ENCODE data around the gene GRIK5.

Gene GRIK5

DNA sequence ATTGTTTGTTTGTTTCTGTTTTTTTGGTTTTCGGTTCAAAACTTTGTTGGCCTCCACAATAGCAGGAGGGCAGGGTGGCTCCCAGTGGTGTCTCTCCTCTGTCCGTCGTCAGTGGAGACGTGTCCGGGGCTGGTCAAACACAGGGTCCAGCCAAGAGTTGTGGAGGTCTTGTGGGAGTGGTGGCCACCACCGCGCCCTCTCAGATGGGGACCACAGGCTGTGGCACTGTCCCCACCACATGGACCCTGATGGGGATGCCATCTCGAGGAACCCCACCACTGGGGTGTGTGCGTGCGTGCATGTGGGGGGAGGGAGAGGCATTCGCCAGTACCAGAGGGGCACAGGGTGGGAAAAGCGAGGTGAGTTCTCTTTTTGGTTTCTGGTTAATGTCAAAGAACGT, 19.8 kb upstream of the GRIK5 start:
- no peak for DNase-seq
- Mint-ChIP-seq H3K4me1 (peaks cover 41% of the 10 kb centered on the region), H3K27me3 (peaks cover 6% of the 10 kb centered on the region), H3K36me3 (peaks cover 11% of the 10 kb centered on the region), H3K4me3 (no peak overlapping the region), H3K27ac (peak overlapping the region; percentile 11), H3K9me3 (no peaks in the 10 kb centered on the region)
- CTCF ChIA-PET: interaction anchor here (1.5 kb wide), 1 partner anchor 19 kb away, joined by 5 read pairs; no protein-coding TSS in a partner anchor

DNA sequence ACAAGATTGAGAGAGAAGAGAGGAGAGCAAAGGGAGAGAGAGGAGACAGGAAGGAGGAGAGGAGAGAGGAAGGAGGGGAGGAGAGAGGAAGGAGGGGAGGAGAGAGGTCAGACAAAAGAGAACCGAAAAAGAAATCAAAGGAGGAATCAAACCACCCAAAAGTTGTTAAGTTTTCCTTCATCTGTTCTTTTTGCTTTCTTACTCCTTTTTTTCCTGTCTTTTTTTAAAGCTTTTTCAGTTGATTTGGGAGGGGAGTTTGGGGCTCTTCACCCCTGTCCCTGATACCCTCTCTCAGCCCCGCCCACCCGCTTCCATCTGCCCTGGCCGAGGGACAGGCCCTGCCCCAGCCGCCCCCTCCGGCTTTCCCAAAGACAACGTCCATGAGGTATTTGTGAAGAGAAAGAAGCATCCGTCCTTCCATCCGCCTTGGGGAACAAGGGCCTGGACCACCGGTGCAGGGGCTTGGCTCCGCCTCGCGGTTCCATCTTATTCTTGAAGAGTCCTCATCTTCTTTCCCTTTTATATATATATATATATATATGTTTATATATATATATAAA, 19.3 kb upstream of the GRIK5 start:
- H3K36me3 Mint-ChIP-seq: peaks cover 10% of the 10 kb centered on the region
- H3K27me3 Mint-ChIP-seq: peaks cover 6% of the 10 kb centered on the region
- no peaks in the 10 kb centered on the region for H3K9me3 Mint-ChIP-seq
- CTCF ChIA-PET: no interaction called here
- H3K4me3 Mint-ChIP-seq: no peak overlapping the region
- H3K4me1 Mint-ChIP-seq: peaks cover 41% of the 10 kb centered on the region
- no peak overlapping the region for H3K27ac Mint-ChIP-seq
- no peak for DNase-seq

DNA sequence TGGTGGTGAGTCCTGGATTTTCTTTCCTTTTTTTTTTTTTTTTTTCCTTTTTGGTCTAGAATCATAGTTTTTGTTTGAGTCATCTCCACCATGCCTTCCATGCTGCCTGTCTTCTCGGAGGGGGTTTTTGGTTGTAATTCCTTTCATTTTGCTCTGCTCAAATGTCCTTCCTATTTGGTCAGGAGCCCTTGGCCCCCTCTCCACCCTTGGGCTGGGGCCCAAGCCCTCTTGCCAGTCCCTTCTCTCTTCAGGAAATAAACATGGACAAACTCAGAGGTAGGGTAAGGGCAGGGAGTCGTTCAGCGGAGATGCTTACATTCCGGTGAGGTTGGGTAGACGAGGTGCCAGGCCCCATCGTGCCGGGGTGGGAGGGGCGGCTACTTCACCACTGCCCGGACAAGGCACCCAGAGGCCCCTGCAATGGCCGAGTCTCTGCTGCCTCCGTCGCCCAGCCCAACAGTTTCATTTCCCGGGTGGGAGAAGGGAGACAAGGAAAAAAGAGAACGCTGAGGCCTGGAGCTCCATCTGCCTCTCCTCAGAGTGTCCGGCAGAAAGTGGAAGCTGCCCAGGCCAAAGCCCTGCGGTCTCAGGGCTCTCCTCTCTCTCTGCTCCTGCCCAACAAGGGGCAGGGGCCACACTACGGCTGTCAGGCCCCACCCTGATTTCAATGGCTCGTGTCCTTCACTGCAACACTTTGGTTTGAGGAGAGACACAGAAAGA, 18.6 kb upstream of the GRIK5 start:
- CTCF ChIA-PET: no interaction called here
- no peak for DNase-seq
- H3K4me1 Mint-ChIP-seq: peaks cover 41% of the 10 kb centered on the region
- no peak overlapping the region for H3K27ac Mint-ChIP-seq
- no peak overlapping the region for H3K4me3 Mint-ChIP-seq
- H3K36me3 Mint-ChIP-seq: peaks cover 10% of the 10 kb centered on the region
- no peaks in the 10 kb centered on the region for H3K9me3 Mint-ChIP-seq
- peaks cover 6% of the 10 kb centered on the region for H3K27me3 Mint-ChIP-seq

DNA sequence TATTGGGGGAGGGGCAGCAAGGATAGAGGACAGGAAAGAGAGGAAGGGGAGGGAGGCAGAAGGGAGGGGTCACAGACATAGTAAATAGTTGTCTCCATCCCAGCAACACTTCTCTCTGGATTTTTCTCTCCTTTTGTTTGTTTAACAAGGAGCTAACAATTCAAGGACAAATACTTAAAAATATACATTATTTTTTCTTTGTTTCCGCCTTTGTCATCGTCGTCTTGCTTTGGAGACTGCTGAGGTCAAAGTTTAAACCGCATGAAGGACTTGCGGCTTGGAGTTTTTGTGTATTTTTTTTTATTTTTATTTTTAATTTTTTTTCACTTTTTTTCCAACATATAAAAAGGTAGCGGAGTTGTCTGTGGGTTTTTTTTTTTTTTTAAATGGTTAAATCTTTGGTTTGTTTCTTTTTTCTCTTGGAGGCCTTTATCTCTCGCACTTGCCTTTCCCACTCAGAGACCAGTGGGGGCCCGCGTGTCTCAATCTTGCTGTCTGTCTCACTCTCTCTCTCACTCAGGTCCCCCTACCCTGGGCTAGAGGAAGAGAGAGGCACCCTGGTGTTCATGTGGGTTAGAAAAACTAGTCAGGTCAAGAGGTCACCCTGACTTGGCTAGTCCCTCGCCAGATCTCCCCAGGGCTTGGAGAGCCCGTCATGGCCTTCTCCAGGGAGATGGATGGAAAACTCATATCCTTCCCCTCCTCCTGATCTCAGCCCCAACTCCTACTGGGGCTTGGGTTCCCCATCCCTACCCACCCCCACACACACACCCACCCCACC, 17.0 kb upstream of the GRIK5 start:
- DNase-seq: no peak
- no peak overlapping the region for H3K4me3 Mint-ChIP-seq
- H3K36me3 Mint-ChIP-seq: peaks cover 7% of the 10 kb centered on the region
- CTCF ChIA-PET: no interaction called here
- H3K4me1 Mint-ChIP-seq: peaks cover 36% of the 10 kb centered on the region
- H3K9me3 Mint-ChIP-seq: no peaks in the 10 kb centered on the region
- no peak overlapping the region for H3K27ac Mint-ChIP-seq
- H3K27me3 Mint-ChIP-seq: peaks cover 6% of the 10 kb centered on the region

DNA sequence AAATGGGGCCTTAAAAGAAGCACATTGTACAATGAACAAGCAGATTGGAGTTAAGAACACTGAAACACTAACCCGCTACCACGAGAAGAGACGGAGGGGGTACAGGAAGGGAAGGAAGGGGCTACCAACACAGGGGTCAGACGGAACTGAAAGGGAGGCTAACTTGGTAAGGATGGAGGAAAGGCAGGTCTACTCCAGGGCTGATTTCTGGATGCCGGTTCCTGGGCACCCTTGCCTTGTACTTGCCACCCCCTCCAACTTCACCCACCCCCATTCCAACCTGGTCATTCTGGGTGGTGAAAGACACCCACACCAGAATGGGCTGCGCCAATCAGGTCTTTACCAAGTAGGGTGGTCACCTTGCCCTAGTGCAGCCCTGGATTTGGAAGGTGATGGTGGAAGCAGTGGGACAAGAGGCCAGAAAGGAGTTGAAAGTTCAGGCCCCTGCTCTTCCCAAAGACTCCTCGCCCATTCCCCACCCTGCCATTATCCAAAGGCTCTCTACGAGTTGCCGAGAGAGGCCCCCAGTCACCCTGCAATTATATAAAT, 16.3 kb upstream of the GRIK5 start:
- H3K27me3 Mint-ChIP-seq: peaks cover 6% of the 10 kb centered on the region
- H3K4me1 Mint-ChIP-seq: peaks cover 35% of the 10 kb centered on the region
- CTCF ChIA-PET: no interaction called here
- no peak overlapping the region for H3K27ac Mint-ChIP-seq
- H3K9me3 Mint-ChIP-seq: no peaks in the 10 kb centered on the region
- H3K4me3 Mint-ChIP-seq: no peak overlapping the region
- peaks cover 14% of the 10 kb centered on the region for H3K36me3 Mint-ChIP-seq
- DNase-seq: no peak

DNA sequence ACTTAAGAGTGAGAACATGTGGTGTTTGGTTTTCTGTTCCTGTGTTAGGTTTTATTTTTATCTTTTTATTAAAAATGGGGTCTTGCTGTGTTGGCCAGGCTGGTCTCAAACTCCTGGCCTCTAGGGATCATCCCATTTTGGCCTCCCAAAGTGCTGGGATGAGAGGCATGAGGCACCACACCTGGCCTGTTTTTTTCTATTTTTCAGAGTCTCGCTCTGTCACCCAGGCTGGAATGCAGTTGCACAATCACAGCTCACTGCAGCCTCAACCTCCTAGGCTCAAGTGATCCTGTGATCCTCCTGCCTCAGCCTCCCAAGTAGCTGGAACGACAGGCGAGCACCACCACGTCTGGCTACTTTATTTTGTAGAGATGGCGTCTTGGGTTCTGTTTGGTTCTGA, 13.5 kb upstream of the GRIK5 start:
- Mint-ChIP-seq H3K27me3 (no peaks in the 10 kb centered on the region), H3K27ac (no peak overlapping the region), H3K9me3 (no peaks in the 10 kb centered on the region), H3K36me3 (peaks cover 23% of the 10 kb centered on the region), H3K4me1 (peaks cover 8% of the 10 kb centered on the region), H3K4me3 (no peak overlapping the region)
- DNase-seq: no peak
- CTCF ChIA-PET: interaction anchor here (0.7 kb wide), 1 partner anchor 19 kb away, joined by 3 read pairs; no protein-coding TSS in a partner anchor

DNA sequence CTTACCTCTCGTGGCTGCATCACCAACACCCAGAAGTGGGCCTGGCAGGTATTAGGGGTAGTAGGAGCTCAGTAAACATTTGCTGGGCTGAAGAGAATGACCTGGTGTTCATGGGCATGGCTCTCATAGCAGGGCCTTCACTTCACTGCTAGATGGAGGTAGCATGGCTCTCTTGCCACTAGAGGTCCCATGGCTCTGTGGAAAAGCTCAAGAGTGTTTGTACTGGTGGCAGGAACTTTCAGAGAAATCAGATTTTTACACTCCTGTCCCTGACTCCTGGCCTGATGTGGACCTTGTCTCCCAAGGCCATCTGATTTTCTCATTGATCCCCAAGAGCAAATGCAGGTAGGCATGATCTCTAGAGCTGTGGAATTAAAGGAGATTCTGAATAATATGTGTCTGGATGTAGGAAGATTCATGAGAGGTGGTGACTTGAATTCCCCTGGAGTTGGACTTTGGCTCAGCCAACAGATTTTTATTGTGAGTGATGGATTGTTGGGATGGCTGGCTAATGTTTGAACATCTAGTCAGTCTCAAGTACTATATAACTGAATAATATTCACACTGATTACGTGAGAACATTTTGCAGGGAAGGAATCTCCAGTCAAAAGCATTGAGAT, 11.7 kb upstream of the GRIK5 start:
- CTCF ChIA-PET: interaction anchor here (0.7 kb wide), 1 partner anchor 10 kb away, joined by 3 read pairs; no protein-coding TSS in a partner anchor
- peaks cover 21% of the 10 kb centered on the region for H3K4me1 Mint-ChIP-seq
- H3K27ac Mint-ChIP-seq: peak overlapping the region; percentile 61
- peak; percentile 35 for DNase-seq
- H3K36me3 Mint-ChIP-seq: peaks cover 36% of the 10 kb centered on the region
- no peaks in the 10 kb centered on the region for H3K9me3 Mint-ChIP-seq
- no peak overlapping the region for H3K4me3 Mint-ChIP-seq
- H3K27me3 Mint-ChIP-seq: no peaks in the 10 kb centered on the region

DNA sequence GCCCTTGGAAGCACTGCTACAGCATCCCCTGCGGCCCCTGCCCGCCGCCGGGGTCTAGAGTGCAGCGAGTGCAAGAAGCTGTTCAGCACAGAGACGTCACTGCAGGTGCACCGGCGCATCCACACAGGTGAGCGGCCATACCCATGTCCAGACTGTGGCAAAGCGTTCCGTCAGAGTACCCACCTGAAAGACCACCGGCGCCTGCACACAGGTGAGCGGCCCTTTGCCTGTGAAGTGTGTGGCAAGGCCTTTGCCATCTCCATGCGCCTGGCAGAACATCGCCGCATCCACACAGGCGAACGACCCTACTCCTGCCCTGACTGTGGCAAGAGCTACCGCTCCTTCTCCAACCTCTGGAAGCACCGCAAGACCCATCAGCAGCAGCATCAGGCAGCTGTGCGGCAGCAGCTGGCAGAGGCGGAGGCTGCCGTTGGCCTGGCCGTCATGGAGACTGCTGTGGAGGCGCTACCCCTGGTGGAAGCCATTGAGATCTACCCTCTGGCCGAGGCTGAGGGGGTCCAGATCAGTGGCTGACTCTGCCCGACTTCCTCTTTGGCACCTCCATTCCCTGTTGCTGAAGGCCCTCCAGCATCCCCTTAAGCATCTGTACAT, 10.9 kb upstream of the GRIK5 start:
- peaks cover 38% of the 10 kb centered on the region for H3K36me3 Mint-ChIP-seq
- no peak overlapping the region for H3K27ac Mint-ChIP-seq

DNA sequence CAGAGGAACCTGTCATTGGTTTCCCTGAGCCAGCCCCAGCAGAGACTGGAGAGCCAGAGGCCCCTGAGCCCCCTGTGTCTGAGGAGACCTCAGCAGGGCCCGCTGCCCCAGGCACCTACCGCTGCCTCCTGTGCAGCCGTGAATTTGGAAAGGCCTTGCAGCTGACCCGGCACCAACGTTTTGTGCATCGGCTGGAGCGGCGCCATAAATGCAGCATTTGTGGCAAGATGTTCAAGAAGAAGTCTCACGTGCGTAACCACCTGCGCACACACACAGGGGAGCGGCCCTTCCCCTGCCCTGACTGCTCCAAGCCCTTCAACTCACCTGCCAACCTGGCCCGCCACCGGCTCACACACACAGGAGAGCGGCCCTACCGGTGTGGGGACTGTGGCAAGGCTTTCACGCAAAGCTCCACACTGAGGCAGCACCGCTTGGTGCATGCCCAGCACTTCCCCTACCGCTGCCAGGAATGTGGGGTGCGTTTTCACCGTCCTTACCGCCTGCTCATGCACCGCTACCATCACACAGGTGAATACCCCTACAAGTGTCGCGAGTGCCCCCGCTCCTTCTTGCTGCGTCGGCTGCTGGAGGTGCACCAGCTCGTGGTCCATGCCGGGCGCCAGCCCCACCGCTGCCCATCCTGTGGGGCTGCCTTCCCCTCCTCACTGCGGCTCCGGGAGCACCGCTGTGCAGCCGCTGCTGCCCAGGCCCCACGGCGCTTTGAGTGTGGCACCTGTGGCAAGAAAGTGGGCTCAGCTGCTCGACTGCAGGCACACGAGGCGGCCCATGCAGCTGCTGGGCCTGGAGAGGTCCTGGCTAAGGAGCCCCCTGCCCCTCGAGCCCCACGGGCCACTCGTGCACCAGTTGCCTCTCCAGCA, 10.1 kb upstream of the GRIK5 start:
- CTCF ChIA-PET: interaction anchor here (1.5 kb wide), 1 partner anchor 29 kb away, joined by 4 read pairs; no protein-coding TSS in a partner anchor
- peaks cover 5% of the 10 kb centered on the region for H3K27me3 Mint-ChIP-seq
- DNase-seq: no peak
- peaks cover 36% of the 10 kb centered on the region for H3K36me3 Mint-ChIP-seq
- H3K9me3 Mint-ChIP-seq: no peaks in the 10 kb centered on the region
- peaks cover 32% of the 10 kb centered on the region for H3K4me1 Mint-ChIP-seq
- H3K4me3 Mint-ChIP-seq: no peak overlapping the region
- no peak overlapping the region for H3K27ac Mint-ChIP-seq

More for the DNA sequence above, 10.9 kb upstream of the GRIK5 start:
- H3K27me3 Mint-ChIP-seq: no peaks in the 10 kb centered on the region
- CTCF ChIA-PET: no interaction called here
- H3K4me3 Mint-ChIP-seq: no peak overlapping the region
- peaks cover 25% of the 10 kb centered on the region for H3K4me1 Mint-ChIP-seq
- no peak for DNase-seq
- no peaks in the 10 kb centered on the region for H3K9me3 Mint-ChIP-seq

DNA sequence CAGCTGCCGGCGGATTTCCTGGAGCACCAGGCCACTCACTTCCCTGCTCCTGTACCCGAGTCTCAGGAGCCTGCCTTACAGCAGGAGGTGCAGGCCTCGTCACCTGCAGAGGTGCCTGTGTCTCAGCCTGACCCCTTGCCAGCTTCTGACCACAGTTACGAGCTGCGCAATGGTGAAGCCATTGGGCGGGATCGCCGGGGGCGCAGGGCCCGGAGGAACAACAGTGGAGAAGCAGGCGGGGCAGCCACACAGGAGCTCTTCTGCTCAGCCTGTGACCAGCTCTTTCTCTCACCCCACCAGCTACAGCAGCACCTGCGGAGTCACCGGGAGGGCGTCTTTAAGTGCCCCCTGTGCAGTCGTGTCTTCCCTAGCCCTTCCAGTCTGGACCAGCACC, 9.3 kb upstream of the GRIK5 start:
- Mint-ChIP-seq H3K36me3 (peaks cover 36% of the 10 kb centered on the region), H3K27me3 (peaks cover 5% of the 10 kb centered on the region), H3K4me1 (peaks cover 39% of the 10 kb centered on the region), H3K9me3 (no peaks in the 10 kb centered on the region), H3K4me3 (no peak overlapping the region), H3K27ac (no peak overlapping the region)
- no peak for DNase-seq
- CTCF ChIA-PET: interaction anchor here (1.5 kb wide), 1 partner anchor 30 kb away, joined by 4 read pairs; no protein-coding TSS in a partner anchor

DNA sequence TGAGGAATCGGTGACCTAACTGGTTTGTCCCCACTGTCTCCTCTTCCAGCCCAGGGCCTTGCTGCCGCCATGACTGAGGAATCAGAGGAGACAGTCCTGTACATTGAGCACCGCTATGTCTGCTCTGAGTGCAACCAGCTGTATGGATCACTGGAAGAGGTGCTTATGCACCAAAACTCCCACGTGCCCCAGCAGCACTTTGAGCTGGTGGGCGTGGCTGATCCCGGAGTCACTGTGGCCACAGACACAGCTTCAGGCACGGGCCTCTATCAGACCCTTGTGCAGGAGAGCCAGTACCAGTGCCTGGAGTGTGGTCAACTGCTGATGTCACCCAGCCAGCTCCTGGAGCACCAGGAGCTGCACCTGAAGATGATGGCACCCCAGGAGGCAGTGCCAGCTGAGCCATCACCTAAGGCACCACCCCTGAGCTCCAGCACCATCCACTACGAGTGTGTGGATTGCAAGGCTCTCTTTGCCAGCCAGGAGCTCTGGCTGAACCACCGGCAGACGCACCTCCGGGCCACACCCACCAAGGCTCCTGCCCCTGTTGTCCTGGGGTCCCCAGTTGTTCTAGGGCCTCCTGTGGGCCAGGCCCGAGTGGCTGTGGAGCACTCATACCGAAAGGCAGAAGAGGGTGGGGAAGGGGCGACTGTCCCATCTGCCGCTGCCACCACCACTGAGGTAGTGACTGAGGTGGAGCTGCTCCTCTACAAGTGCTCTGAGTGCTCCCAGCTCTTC, 8.7 kb upstream of the GRIK5 start:
- H3K27me3 Mint-ChIP-seq: peaks cover 5% of the 10 kb centered on the region
- no peak overlapping the region for H3K27ac Mint-ChIP-seq
- peaks cover 39% of the 10 kb centered on the region for H3K4me1 Mint-ChIP-seq
- H3K9me3 Mint-ChIP-seq: no peaks in the 10 kb centered on the region
- CTCF ChIA-PET: interaction anchor here (1.5 kb wide), 1 partner anchor 30 kb away, joined by 4 read pairs; no protein-coding TSS in a partner anchor
- DNase-seq: no peak
- H3K4me3 Mint-ChIP-seq: peak overlapping the region; percentile 3
- peaks cover 36% of the 10 kb centered on the region for H3K36me3 Mint-ChIP-seq

DNA sequence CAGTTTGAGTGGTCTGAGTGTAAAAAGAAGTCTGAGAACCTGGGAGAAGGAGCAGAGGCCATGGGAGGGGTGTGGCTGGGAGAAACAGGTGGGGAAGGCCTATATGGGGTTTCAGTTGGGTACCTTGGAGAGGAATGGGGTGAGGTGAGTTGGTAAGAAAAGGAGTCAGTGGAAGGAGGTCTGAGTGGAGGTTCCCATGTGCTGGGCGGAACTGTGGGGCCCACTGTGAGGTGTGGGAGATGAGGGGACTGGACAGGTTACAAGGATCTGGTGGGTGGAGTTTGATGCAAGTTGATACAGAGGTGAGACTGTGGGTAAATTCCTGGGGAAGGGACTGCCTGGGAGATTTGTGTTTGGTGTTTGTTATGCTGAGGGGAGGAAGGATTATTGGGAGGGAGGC, 8.1 kb upstream of the GRIK5 start:
- Mint-ChIP-seq H3K9me3 (no peaks in the 10 kb centered on the region), H3K4me3 (peak overlapping the region; percentile 82), H3K27ac (no peak overlapping the region), H3K36me3 (peaks cover 36% of the 10 kb centered on the region), H3K27me3 (peaks cover 5% of the 10 kb centered on the region), H3K4me1 (peaks cover 39% of the 10 kb centered on the region)
- no peak for DNase-seq
- CTCF ChIA-PET: no interaction called here

Data from activated naive CD4-positive, alpha-beta T cell treated with anti-CD3 and anti-CD28 coated beads, Interleukin-2, amount 10 ng/mL, durations not matched to agents 7 days and 5 days (primary cell).